Activated CD4-positive, alpha-beta memory T cell treated with anti-CD3 and anti-CD28 coated beads for 36 hours (primary cell): Measurements from ENCODE around the gene ABCB11. TPM values are rescaled to one million over a fixed set of nuclear protein-coding genes. Genes with fewer than 3 reads are reported as not detected.
A peak's percentile ranks its signal among the peaks of the same experiment; 100 is the strongest.

Experiments used
- CTCF ChIA-PET: fragments of 350-600 bp; sonication (Branson Sonifier 250); formaldehyde crosslinking; loops from one replicate; lab custom pipeline; 2021; ENCODE audit warnings: antibody characterized with exemption, inconsistent platforms; lab: Charles Lee
- POLR2A ChIA-PET: fragments of 350-600 bp; sonication (Branson Sonifier 250); formaldehyde crosslinking; loops from one replicate; lab custom pipeline; 2021; ENCODE audit warnings: antibody characterized with exemption; lab: Charles Lee
- DNase-seq: peaks from one replicate; pipeline ENCODE4 v3.0.0-alpha.2; 2020
- H3K27ac Mint-ChIP-seq: one replicate; pipeline ENCODE4 v1.8.0; 2021; ENCODE audit warnings: mixed read lengths
- H3K27me3 Mint-ChIP-seq: one replicate; pipeline ENCODE4 v1.8.0; 2021; ENCODE audit warnings: mixed read lengths
- H3K36me3 Mint-ChIP-seq: one replicate; pipeline ENCODE4 v1.8.0; 2021; ENCODE audit warnings: mixed read lengths
- H3K4me1 Mint-ChIP-seq: one replicate; pipeline ENCODE4 v1.8.0; 2021; ENCODE audit warnings: low read depth, mixed read lengths
- H3K4me3 Mint-ChIP-seq: one replicate; pipeline ENCODE4 v1.8.0; 2021; ENCODE audit warnings: mild to moderate bottlenecking, mixed read lengths
- H3K9me3 Mint-ChIP-seq: one replicate; pipeline ENCODE4 v1.8.0; 2021; ENCODE audit warnings: mixed read lengths
- intact Hi-C: fragments of 100-400 bp; cut with micrococcal nuclease; formaldehyde crosslinking; loops from one replicate; pipeline ENCODE4 v1.15.1; 2023
- total RNA-seq, 2 experiments: library from RNA; stranded (reverse); gene quantifications; one replicate each; pipeline ENCODE4 v1.2.3, GENCODE V29; 2021

The ABCB11 gene
- total RNA-seq, 2 experiments from 2014 or later: not detected

GRCh38 chr2:168913495-168913894 lies 117.6 kb downstream of the ABCB11 start:
- ChIA-PET POLR2A (no interaction called here), CTCF (interaction anchor here (1.1 kb wide), 1 partner anchor 795 kb away, joined by 3 read pairs; no protein-coding TSS in a partner anchor)
- no peak overlapping the region for H3K27ac Mint-ChIP-seq
- peaks cover 3% of the 10 kb centered on the region for H3K36me3 Mint-ChIP-seq
- peaks cover 30% of the 10 kb centered on the region for H3K27me3 Mint-ChIP-seq
- intact Hi-C loops: no loop called here
- H3K4me3 Mint-ChIP-seq: no peak overlapping the region
- peaks cover 12% of the 10 kb centered on the region for H3K4me1 Mint-ChIP-seq
- DNase-seq: no peak
- H3K9me3 Mint-ChIP-seq: peaks cover 14% of the 10 kb centered on the region

GRCh38 chr2:168912901-168913369 lies 118.2 kb downstream of the ABCB11 start:
- peaks cover 14% of the 10 kb centered on the region for H3K9me3 Mint-ChIP-seq
- peaks cover 12% of the 10 kb centered on the region for H3K4me1 Mint-ChIP-seq
- intact Hi-C loops: no loop called here
- peak overlapping the region; percentile 38 for H3K4me3 Mint-ChIP-seq
- peaks cover 3% of the 10 kb centered on the region for H3K36me3 Mint-ChIP-seq
- ChIA-PET CTCF (interaction anchor here (1.0 to 1.1 kb wide), 2 partner anchors 567 to 794 kb away, joined by 3 to 4 read pairs; no protein-coding TSS in a partner anchor), POLR2A (no interaction called here)
- H3K27me3 Mint-ChIP-seq: peaks cover 30% of the 10 kb centered on the region
- no peak for DNase-seq
- H3K27ac Mint-ChIP-seq: no peak overlapping the region

- ChIA-PET CTCF (interaction anchor here (1.0 to 1.1 kb wide), 2 partner anchors 566 to 794 kb away, joined by 3 to 4 read pairs; no protein-coding TSS in a partner anchor), POLR2A (no interaction called here)
- peak overlapping the region; percentile 38 for H3K4me3 Mint-ChIP-seq
- peaks cover 12% of the 10 kb centered on the region for H3K4me1 Mint-ChIP-seq
- intact Hi-C loops: no loop called here
- peaks cover 30% of the 10 kb centered on the region for H3K27me3 Mint-ChIP-seq
- H3K27ac Mint-ChIP-seq: no peak overlapping the region
- peaks cover 14% of the 10 kb centered on the region for H3K9me3 Mint-ChIP-seq
- H3K36me3 Mint-ChIP-seq: peaks cover 3% of the 10 kb centered on the region
- DNase-seq: no peak
Measured at GRCh38 chr2:168912466-168912865, 118.7 kb downstream of the ABCB11 start.

- Mint-ChIP-seq H3K4me1 (peaks cover 6% of the 10 kb centered on the region), H3K4me3 (no peak overlapping the region), H3K36me3 (peaks cover 3% of the 10 kb centered on the region), H3K27ac (no peak overlapping the region), H3K27me3 (peaks cover 37% of the 10 kb centered on the region), H3K9me3 (peaks cover 5% of the 10 kb centered on the region)
- CTCF ChIA-PET: interaction anchor here (1.4 kb wide), 1 partner anchor 564 kb away, joined by 4 read pairs; no protein-coding TSS in a partner anchor
- POLR2A ChIA-PET: no interaction called here
- intact Hi-C loops: no loop called here
- DNase-seq: no peak
Measured at GRCh38 chr2:168910330-168910729, 120.8 kb downstream of the ABCB11 start.

GRCh38 chr2:168907940-168908662 lies 123.0 kb downstream of the ABCB11 start:
- POLR2A ChIA-PET: no interaction called here

GRCh38 chr2:168904358-168904757 lies 126.8 kb downstream of the ABCB11 start:
- Mint-ChIP-seq H3K27me3 (peaks cover 15% of the 10 kb centered on the region), H3K27ac (no peak overlapping the region), H3K4me1 (no peaks in the 10 kb centered on the region), H3K9me3 (no peaks in the 10 kb centered on the region), H3K4me3 (no peak overlapping the region), H3K36me3 (no peaks in the 10 kb centered on the region)
- DNase-seq: no peak
- intact Hi-C loops: no loop called here
- POLR2A ChIA-PET: no interaction called here
- CTCF ChIA-PET: interaction anchor here (0.6 to 1.3 kb wide), 2 partner anchors 130 to 493 kb away, joined by 3 read pairs; no protein-coding TSS in a partner anchor

More at GRCh38 chr2:168907940-168908662, 123.0 kb downstream of the ABCB11 start:
- CTCF ChIA-PET: interaction anchor here (0.6 kb wide), 1 partner anchor 43 kb away, joined by 3 read pairs; no protein-coding TSS in a partner anchor
- Mint-ChIP-seq H3K9me3 (no peaks in the 10 kb centered on the region), H3K4me1 (peaks cover 6% of the 10 kb centered on the region), H3K36me3 (no peaks in the 10 kb centered on the region), H3K27me3 (peaks cover 30% of the 10 kb centered on the region), H3K4me3 (no peak overlapping the region), H3K27ac (no peak overlapping the region)
- intact Hi-C loops: no loop called here
- no peak for DNase-seq

- Mint-ChIP-seq H3K27ac (no peak overlapping the region), H3K36me3 (no peaks in the 10 kb centered on the region), H3K4me1 (no peaks in the 10 kb centered on the region), H3K27me3 (peaks cover 15% of the 10 kb centered on the region), H3K4me3 (no peak overlapping the region), H3K9me3 (no peaks in the 10 kb centered on the region)
- ChIA-PET POLR2A (no interaction called here), CTCF (interaction anchor here (1.3 kb wide), 1 partner anchor 129 kb away, joined by 3 read pairs; no protein-coding TSS in a partner anchor)
- DNase-seq: no peak
- intact Hi-C loops: no loop called here
Measured at GRCh38 chr2:168903888-168904287, 127.2 kb downstream of the ABCB11 start.

GRCh38 chr2:168901003-168901402 lies 130.1 kb downstream of the ABCB11 start, which contains the start of gene G6PC2:
G6PC2 (plus strand) TSS chr2:168901291; CDS start chr2:168901332, 41 bp downstream.
- no peaks in the 10 kb centered on the region for H3K4me1 Mint-ChIP-seq
- intact Hi-C loops: no loop called here
- no peak for DNase-seq
- H3K27me3 Mint-ChIP-seq: peaks cover 8% of the 10 kb centered on the region
- no peaks in the 10 kb centered on the region for H3K9me3 Mint-ChIP-seq
- H3K27ac Mint-ChIP-seq: no peak within 1 kb of the TSS
- CTCF ChIA-PET: no interaction called here
- H3K4me3 Mint-ChIP-seq: no peak within 1 kb of the TSS
- no peaks in the 10 kb centered on the region for H3K36me3 Mint-ChIP-seq
- POLR2A ChIA-PET: no interaction called here

GRCh38 chr2:168897449-168897848 lies 133.7 kb downstream of the ABCB11 start:
- POLR2A ChIA-PET: no interaction called here
- H3K4me1 Mint-ChIP-seq: no peaks in the 10 kb centered on the region
- no peak for DNase-seq
- no peak overlapping the region for H3K27ac Mint-ChIP-seq
- CTCF ChIA-PET: no interaction called here
- no peak overlapping the region for H3K4me3 Mint-ChIP-seq
- H3K9me3 Mint-ChIP-seq: no peaks in the 10 kb centered on the region
- H3K27me3 Mint-ChIP-seq: peaks cover 2% of the 10 kb centered on the region
- no peaks in the 10 kb centered on the region for H3K36me3 Mint-ChIP-seq
- intact Hi-C loops: no loop called here

- H3K27ac Mint-ChIP-seq: no peak overlapping the region
- no peaks in the 10 kb centered on the region for H3K9me3 Mint-ChIP-seq
- no peak for DNase-seq
- CTCF ChIA-PET: no interaction called here
- no peak overlapping the region for H3K4me3 Mint-ChIP-seq
- H3K36me3 Mint-ChIP-seq: no peaks in the 10 kb centered on the region
- no peaks in the 10 kb centered on the region for H3K4me1 Mint-ChIP-seq
- POLR2A ChIA-PET: no interaction called here
- intact Hi-C loops: no loop called here
- peaks cover 2% of the 10 kb centered on the region for H3K27me3 Mint-ChIP-seq
Measured at GRCh38 chr2:168896783-168897182, 134.3 kb downstream of the ABCB11 start.

GRCh38 chr2:168895771-168896170 lies 135.4 kb downstream of the ABCB11 start:
- Mint-ChIP-seq H3K4me1 (peaks cover 1% of the 10 kb centered on the region), H3K9me3 (no peaks in the 10 kb centered on the region), H3K27me3 (peaks cover 2% of the 10 kb centered on the region), H3K4me3 (no peak overlapping the region), H3K27ac (no peak overlapping the region), H3K36me3 (no peaks in the 10 kb centered on the region)
- CTCF ChIA-PET: interaction anchor here (0.6 kb wide), 1 partner anchor 598 kb away, joined by 3 read pairs; no protein-coding TSS in a partner anchor
- POLR2A ChIA-PET: no interaction called here
- intact Hi-C loops: no loop called here
- no peak for DNase-seq

GRCh38 chr2:168894720-168895119 lies 136.4 kb downstream of the ABCB11 start:
- Mint-ChIP-seq H3K27ac (no peak overlapping the region), H3K36me3 (peaks cover 3% of the 10 kb centered on the region), H3K4me3 (no peak overlapping the region), H3K27me3 (peaks cover 2% of the 10 kb centered on the region), H3K4me1 (peaks cover 8% of the 10 kb centered on the region), H3K9me3 (no peaks in the 10 kb centered on the region)
- ChIA-PET CTCF (no interaction called here), POLR2A (no interaction called here)
- intact Hi-C loops: no loop called here
- no peak for DNase-seq
